HepG2 (cell line): ENCODE data around the gene COQ8A. TPM values are rescaled to one million over a fixed set of nuclear protein-coding genes. Genes with fewer than 3 reads are reported as not detected.

Experiments
- ATAC-seq: fragments of 200-7000 bp; cut with Tn5 transposase; 3 replicates; pipeline ENCODE4 v1.9.1; 2020; ENCODE audit warnings: mild to moderate bottlenecking, moderate library complexity
- BruUV-seq: library from RNA; stranded (reverse); fragments of 400-500 nt; replicated peaks from 2 replicates; lab custom pipeline; 2021; lab: Mats Ljungman, UMichigan
- CTCF ChIA-PET: fragments of 300-600 bp; formaldehyde crosslinking; extraction: SDS; loops from one replicate; lab custom pipeline; 2021; ENCODE audit warnings: low total read pairs, inconsistent platforms, low intra/inter-chr PET ratio; lab: Yijun Ruan, JAX
- POLR2A ChIA-PET: fragments of 350-600 bp; sonication (Branson Sonifier 250); formaldehyde crosslinking; loops from one replicate; lab custom pipeline; 2020; ENCODE audit warnings: antibody characterized with exemption, inconsistent platforms; lab: Yijun Ruan, JAX
- DNase-seq: peaks from one replicate; pipeline ENCODE4 v3.0.0-alpha.2; 2015; ENCODE audit warnings: low spot score
- FAIRE-seq: peaks from 3 replicates; lab custom pipeline; 2011; peaks lifted over from hg19 to GRCh38; lab: Jason Lieb, UNC
- H2AFZ ChIP-seq: one replicate; pipeline ENCODE4 v1.6.1; 2011; ENCODE audit warnings: low read length, inconsistent platforms
- H3K27ac ChIP-seq: fragments of 300-600 bp; 3 replicates; pipeline ENCODE4 v1.8.0; 2011; ENCODE audit warnings: mixed run types, mild to moderate bottlenecking, mixed read lengths, low read length, inconsistent platforms; ENCODE audit not compliant: insufficient read depth; ENCODE audit errors: extremely low read length
- H3K27me3 ChIP-seq, 2 experiments: fragments of 200-600 bp in 1 of 2; 2 replicates in 1 of 2; 3 replicates in 1 of 2; pipeline versions ENCODE4 v1.6.0 to v1.8.0; 2011; ENCODE audit warnings: low read length in 2 of 2, mild to moderate bottlenecking in 2 of 2, moderate library complexity in 2 of 2, inconsistent platforms in 1 of 2; ENCODE audit not compliant: insufficient read depth in 2 of 2, control insufficient read depth in 1 of 2
- H3K36me3 ChIP-seq, 2 experiments: fragments of 200-600 bp in 1 of 2; replicated peaks in 1 of 2; 2 replicates in 1 of 2; 3 replicates in 1 of 2; pipeline versions ENCODE4 v1.5.1 to v1.8.0; 2011; ENCODE audit warnings: low read length in 2 of 2, inconsistent platforms in 1 of 2; ENCODE audit not compliant: insufficient read depth in 2 of 2, control insufficient read depth in 1 of 2
- H3K4me1 ChIP-seq: 2 replicates; pipeline ENCODE4 v1.5.1; 2012; ENCODE audit warnings: low read length, inconsistent platforms; ENCODE audit not compliant: insufficient read depth
- H3K4me2 ChIP-seq: 2 replicates; pipeline ENCODE4 v1.6.0; 2011; ENCODE audit warnings: low read depth, low read length, inconsistent platforms
- H3K4me3 ChIP-seq, 3 experiments: fragments of 200-600 bp in 1 of 3; sonication (generic), shearing (Covaris generic) in 1 of 3; replicated peaks in 1 of 3; 2 replicates each; pipeline ENCODE4 v1.5.1; 2011 to 2016; ENCODE audit warnings: low read length in 3 of 3, inconsistent platforms in 2 of 3, low read depth in 2 of 3, mild to moderate bottlenecking in 2 of 3, control low read depth in 1 of 3, mixed read lengths in 1 of 3; ENCODE audit not compliant: insufficient read depth in 1 of 3
- H3K79me2 ChIP-seq: one replicate; pipeline ENCODE4 v1.6.1; 2011; ENCODE audit warnings: low read length, inconsistent platforms; ENCODE audit not compliant: insufficient read depth
- H3K9ac ChIP-seq: 2 replicates; pipeline ENCODE4 v1.6.0; 2011; ENCODE audit warnings: mild to moderate bottlenecking, low read depth, low read length, inconsistent platforms; ENCODE audit not compliant: insufficient read depth
- H3K9me3 ChIP-seq: 2 replicates; pipeline ENCODE4 v1.5.1; 2012; ENCODE audit warnings: mild to moderate bottlenecking, low read length
- H4K20me1 ChIP-seq: 2 replicates; pipeline ENCODE4 v1.6.0; 2011; ENCODE audit warnings: inconsistent platforms, mild to moderate bottlenecking, low read length, moderate library complexity; ENCODE audit not compliant: insufficient read depth
- AGO2 ChIP-seq: fragments of 200-400 bp; formaldehyde crosslinking; optimal IDR thresholded peaks from 2 replicates; pipeline ENCODE3; 2017; ENCODE audit warnings: mild to moderate bottlenecking, low read depth, low read length, moderate library complexity
- FLYWCH1 ChIP-seq: sonication (generic); formaldehyde crosslinking; IDR thresholded peaks from 2 replicates; pipeline ENCODE4 v1.8.1; 2023; ENCODE audit warnings: mild to moderate bottlenecking, missing genetic modification reagents
- MXD1 ChIP-seq: sonication (generic); formaldehyde crosslinking; IDR thresholded peaks from 2 replicates; pipeline ENCODE4 v1.4.0; 2020; ENCODE audit warnings: mild to moderate bottlenecking, missing genetic modification reagents
- NCOA5 ChIP-seq: sonication (generic); formaldehyde crosslinking; IDR thresholded peaks from 2 replicates; pipeline ENCODE4 v1.4.0; 2020; ENCODE audit warnings: missing genetic modification reagents
- RBM22 ChIP-seq: fragments of 200-400 bp; formaldehyde crosslinking; optimal IDR thresholded peaks from 2 replicates; pipeline ENCODE3; 2017; ENCODE audit warnings: mild to moderate bottlenecking, low read length, moderate library complexity
- U2AF1 ChIP-seq: fragments of 200-400 bp; formaldehyde crosslinking; optimal IDR thresholded peaks from 2 replicates; pipeline ENCODE3; 2017; ENCODE audit warnings: mild to moderate bottlenecking, low read depth, low read length
- ZNF672 ChIP-seq: sonication (generic); formaldehyde crosslinking; IDR thresholded peaks from 2 replicates; pipeline ENCODE4 v1.8.1; 2022; ENCODE audit warnings: missing genetic modification reagents
- WGBS: methylation state at CpG from one replicate; pipeline ENCODE4 v1.1.6; 2017; ENCODE audit warnings: low lambda C conversion rate; 5-methylcytosine and 5-hydroxymethylcytosine counted together
- in situ Hi-C: cut with HindIII; loops from 2 replicates; pipeline ENCODE4 v1.10.0; 2017; ENCODE audit warnings: low pct_unique_long_range_greater_than_20kb; ENCODE audit not compliant: extremely low pct_ligation_motif_present
- intact Hi-C: fragments of 100-400 bp; cut with micrococcal nuclease; formaldehyde crosslinking; loops from one replicate; pipeline ENCODE4 v1.10.0; 2022; ENCODE audit not compliant: unreplicated experiment
- polyA plus RNA-seq, 8 experiments: library from polyadenylated mRNA; depleted of rRNA in 3 of 8; stranded (reverse) in 7 of 8; unstranded in 1 of 8; fragments of >200 nt; fragmentation: Illumina TruSeq in 4 of 8; extraction: Trizol in 4 of 8; gene quantifications; 2 replicates each; pipeline versions ENCODE4 v1.2.1 to v1.2.3, GENCODE V29; 2011 to 2016; ENCODE audit warnings: low read depth in 4 of 8, missing spikeins in 1 of 8, mixed read lengths in 1 of 8; ENCODE audit not compliant: insufficient read depth in 1 of 8
- total RNA-seq, 5 experiments: library from RNA; depleted of rRNA; stranded (reverse); fragments of >200 nt; fragmentation: Illumina TruSeq; extraction: Trizol; gene quantifications; 2 replicates each; pipeline ENCODE4 v1.2.3, GENCODE V29; 2016; ENCODE audit warnings: low read depth in 1 of 5
- TF ChIP-seq, protein P1 (sequence below): sonication (generic); formaldehyde crosslinking; IDR thresholded peaks from 2 replicates; pipeline ENCODE4 v1.4.0; 2020; ENCODE audit warnings: low read depth, mild to moderate bottlenecking, missing genetic modification reagents

The COQ8A gene
- total and polyA plus RNA-seq, 2 of the 13 experiments (the other 11 are each of a cell fraction or from before 2014, with no cell fraction given): 60.4 to 88.7 TPM

DNA sequence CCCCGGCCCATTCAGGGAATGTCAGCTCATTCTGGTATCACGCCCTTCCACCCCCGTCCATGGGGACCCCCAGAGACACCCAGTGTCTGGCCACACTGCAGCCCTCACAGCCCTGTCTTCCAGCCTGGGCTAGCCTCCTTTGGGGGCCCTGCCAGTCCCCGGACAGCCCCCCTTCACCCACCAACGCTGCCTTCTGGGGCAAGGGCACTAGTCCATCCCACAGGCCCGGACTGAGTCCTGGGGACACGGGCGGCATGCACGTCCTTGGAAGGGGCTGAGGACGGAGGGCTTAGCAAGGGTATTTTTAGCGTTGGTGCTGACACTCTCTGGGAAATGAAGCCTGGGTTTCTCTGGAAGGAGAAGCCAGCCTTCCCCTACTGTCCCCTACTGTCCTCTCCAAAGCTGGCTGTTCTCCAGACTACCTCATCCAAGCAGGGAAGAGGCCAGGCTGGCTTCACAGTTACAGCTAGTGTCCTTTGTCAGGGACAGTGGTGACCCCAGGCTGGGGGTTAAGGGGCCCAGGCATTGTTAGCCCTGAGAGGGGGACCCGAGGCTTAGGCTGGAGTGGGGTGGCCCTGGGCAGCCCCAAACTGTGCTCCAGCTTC is 39.5 kb downstream of the COQ8A start:
- Histone ChIP-seq H3K27ac (no peak overlapping the region), H2AFZ (no peak overlapping the region), H3K27me3 (no peaks in the 10 kb centered on the region), H3K4me2 (no peak overlapping the region)
- DNase-seq: no peak
- CTCF ChIA-PET: no interaction called here
- in situ Hi-C loops: no loop called here
- TF ChIP-seq FLYWCH1 (CRISPR knock-in tag): no peak
- TF ChIP-seq ZNF672 (CRISPR knock-in tag): no peak
- TF ChIP-seq, protein P1, sequence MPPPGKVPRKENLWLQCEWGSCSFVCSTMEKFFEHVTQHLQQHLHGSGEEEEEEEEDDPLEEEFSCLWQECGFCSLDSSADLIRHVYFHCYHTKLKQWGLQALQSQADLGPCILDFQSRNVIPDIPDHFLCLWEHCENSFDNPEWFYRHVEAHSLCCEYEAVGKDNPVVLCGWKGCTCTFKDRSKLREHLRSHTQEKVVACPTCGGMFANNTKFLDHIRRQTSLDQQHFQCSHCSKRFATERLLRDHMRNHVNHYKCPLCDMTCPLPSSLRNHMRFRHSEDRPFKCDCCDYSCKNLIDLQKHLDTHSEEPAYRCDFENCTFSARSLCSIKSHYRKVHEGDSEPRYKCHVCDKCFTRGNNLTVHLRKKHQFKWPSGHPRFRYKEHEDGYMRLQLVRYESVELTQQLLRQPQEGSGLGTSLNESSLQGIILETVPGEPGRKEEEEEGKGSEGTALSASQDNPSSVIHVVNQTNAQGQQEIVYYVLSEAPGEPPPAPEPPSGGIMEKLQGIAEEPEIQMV: no peak
- no peak for TF ChIP-seq NCOA5
- no peak for TF ChIP-seq MXD1 (CRISPR knock-in tag)
- TF ChIP-seq, all 625 proteins: peak for 0
- Histone ChIP-seq H3K4me3 (no peak overlapping the region), H3K36me3 (peaks cover 29 to 60% of the 10 kb centered on the region in 2 experiments; a peak in 4 of 5 replicates), H4K20me1 (peaks cover 11% of the 10 kb centered on the region; the same call in 1 of the 2 replicates), H3K9me3 (no peaks in the 10 kb centered on the region), H3K9ac (no peak overlapping the region), H3K79me2 (peaks cover 6% of the 10 kb centered on the region), H3K4me1 (peaks cover 12% of the 10 kb centered on the region)
- intact Hi-C loops: no loop called here
- FAIRE-seq (no peak), ATAC-seq (no peak)
- no TSS peak for BruUV-seq
- POLR2A ChIA-PET: no interaction called here
- WGBS: no CpG with 5 or more reads among the region's 12 CpGs

DNA sequence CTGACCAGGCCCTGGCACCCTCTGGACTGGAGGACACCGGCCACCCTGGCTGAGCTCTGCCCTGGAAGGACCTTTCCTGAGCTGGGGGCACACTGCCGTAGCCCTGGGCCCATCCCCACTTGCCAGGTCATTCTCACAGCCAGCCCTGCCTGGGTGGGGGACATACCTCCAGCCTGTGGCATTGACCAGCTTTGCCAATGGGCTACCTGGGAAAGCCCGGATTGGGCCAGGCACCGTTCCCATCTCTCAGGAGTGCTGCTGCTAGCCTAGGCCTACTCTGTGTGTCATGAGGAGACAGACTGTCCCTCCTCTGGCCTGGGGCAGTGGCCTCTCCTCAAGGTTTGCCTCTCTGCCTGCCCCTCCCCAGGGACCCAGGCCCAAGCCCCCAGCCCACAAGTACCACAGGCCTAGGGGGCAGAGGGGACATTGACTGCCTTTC is 40.0 kb downstream of the COQ8A start:
- intact Hi-C loops: no loop called here
- in situ Hi-C loops: no loop called here
- DNase-seq (no peak), ATAC-seq (no peak), FAIRE-seq (no peak)
- CTCF ChIA-PET: no interaction called here
- H3K4me2 ChIP-seq: no peak overlapping the region
- H3K4me3 ChIP-seq: no peak overlapping the region
- POLR2A ChIA-PET: no interaction called here
- H3K79me2 ChIP-seq: peaks cover 6% of the 10 kb centered on the region
- no peak overlapping the region for H3K27ac ChIP-seq
- no peaks in the 10 kb centered on the region for H3K27me3 ChIP-seq
- no TSS peak for BruUV-seq
- peaks cover 9% of the 10 kb centered on the region; the same call in 1 of the 2 replicates for H4K20me1 ChIP-seq
- H2AFZ ChIP-seq: no peak overlapping the region
- 90% methylated on average over 2 of the region's 4 CpGs for WGBS
- TF ChIP-seq AGO2 (peak; percentile 26), RBM22 (peak; percentile 16), U2AF1 (no peak)
- H3K36me3 ChIP-seq: peaks cover 32 to 62% of the 10 kb centered on the region in 2 experiments; a peak in 4 of 5 replicates
- H3K9me3 ChIP-seq: no peaks in the 10 kb centered on the region
- no peak overlapping the region for H3K9ac ChIP-seq
- peaks cover 7% of the 10 kb centered on the region for H3K4me1 ChIP-seq
